ENCODE results near the gene CERT1.

The CERT1 gene

GRCh38 chr5:75529185-75529584, 17.8 kb upstream of the CERT1 start:
- TF ChIP-seq CTCF (IDR thresholded peaks at IDR 0.05): no peak

GRCh38 chr5:75526070-75526469, 14.6 kb upstream of the CERT1 start:
- no peak for TF ChIP-seq CTCF (IDR thresholded peaks at IDR 0.05)

GRCh38 chr5:75525344-75525743, 13.9 kb upstream of the CERT1 start:
- TF ChIP-seq CTCF (IDR thresholded peaks at IDR 0.05): no peak

GRCh38 chr5:75524591-75524990, 13.2 kb upstream of the CERT1 start:
- TF ChIP-seq CTCF (IDR thresholded peaks at IDR 0.05): no peak

- TF ChIP-seq CTCF (IDR thresholded peaks at IDR 0.05): no peak
Observed at GRCh38 chr5:75524071-75524470, 12.6 kb upstream of the CERT1 start.

- TF ChIP-seq CTCF (IDR thresholded peaks at IDR 0.05): no peak
Observed at GRCh38 chr5:75523275-75523674, 11.8 kb upstream of the CERT1 start.

GRCh38 chr5:75522542-75522941, 11.1 kb upstream of the CERT1 start:
- no peak for TF ChIP-seq CTCF (IDR thresholded peaks at IDR 0.05)

- TF ChIP-seq CTCF (IDR thresholded peaks at IDR 0.05): no peak
Observed at GRCh38 chr5:75522025-75522424, 10.6 kb upstream of the CERT1 start.

Measured in LNCAP (cell line).